Measurements from ENCODE around the gene LGALS4.

- TF ChIP-seq CTCF (conservative IDR thresholded peaks at IDR 0.05; ENCODE audit: low read length) (peak; percentile 42), EZH2phosphoT487 (IDR thresholded peaks at IDR 0.05; ENCODE audit: borderline replicate concordance, low read depth, low read length) (no peak)
Observed at GRCh38 chr19:38849860-38850435, 37.2 kb upstream of the LGALS4 start, which contains the start of gene HNRNPL.
